Astrocyte (in vitro differentiated cells and primary cell): ENCODE measurements around the gene MEGF8.

Source experiments
- CTCF ChIP-seq: IDR thresholded peaks from 2 replicates; pipeline ENCODE4 v1.5.1; 2011; ENCODE audit warnings: low read depth, mild to moderate bottlenecking, inconsistent platforms, low read length, moderate library complexity; ENCODE audit not compliant: insufficient read depth
- EZH2 ChIP-seq: IDR thresholded peaks from 2 replicates; pipeline ENCODE4 v1.6.1; 2012; ENCODE audit warnings: mild to moderate bottlenecking, low read length, inconsistent platforms; ENCODE audit not compliant: insufficient read depth

- no peak for TF ChIP-seq CTCF
- no peak for TF ChIP-seq EZH2
These were observed 38.2 kb upstream of the MEGF8 start for GRCh38 chr19:42287017-42287826.
